COLO668 (cell line): Measurements from ENCODE around the gene DTYMK.

Experiments used
- DNase-seq: peaks from one replicate; lab custom pipeline; 2025; ENCODE audit not compliant: unreplicated experiment; lab: John Stamatoyannopoulos, UW

DTYMK gene

DNA sequence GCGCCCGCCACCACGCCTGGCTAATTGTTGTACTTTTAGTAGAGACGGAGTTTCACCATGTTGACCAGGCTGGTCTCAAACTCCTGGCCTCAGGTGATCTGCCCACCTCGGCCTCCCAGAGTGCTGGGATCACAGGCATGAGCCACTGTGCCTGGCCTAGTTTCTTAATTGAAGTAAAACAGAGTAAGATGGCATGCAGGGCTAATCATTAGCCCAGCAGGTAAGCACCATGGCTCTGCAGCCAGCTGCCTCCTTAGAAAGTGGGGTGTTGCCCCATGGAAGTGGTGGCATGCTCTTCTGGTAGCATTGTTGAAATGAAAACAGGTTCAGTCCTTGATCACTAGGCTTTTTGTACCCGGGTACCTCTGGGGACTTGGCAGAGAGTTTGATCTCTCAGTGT, 36.7 kb downstream of the DTYMK start:
- DNase-seq, result no peak

DNA sequence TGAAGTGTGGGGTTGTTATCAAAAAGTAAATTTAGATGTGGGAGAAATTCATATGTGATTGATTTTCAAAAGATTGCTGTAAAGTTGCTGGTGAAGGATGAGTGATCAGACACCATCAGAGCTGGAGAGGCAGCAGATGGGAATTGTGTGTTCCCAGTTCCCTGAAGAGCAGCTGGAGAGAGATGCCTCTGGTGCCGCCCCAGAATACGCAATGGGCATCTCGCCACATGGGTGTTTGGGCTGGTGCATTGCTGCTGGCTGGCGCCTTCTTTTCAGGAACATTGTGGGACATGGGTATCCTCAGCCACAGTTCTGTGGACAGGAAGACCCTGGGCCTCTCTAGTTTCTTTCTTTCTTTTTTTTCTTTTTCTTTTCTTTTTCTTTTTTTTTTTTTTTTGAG, 37.2 kb downstream of the DTYMK start:
- no peak for DNase-seq

DNA sequence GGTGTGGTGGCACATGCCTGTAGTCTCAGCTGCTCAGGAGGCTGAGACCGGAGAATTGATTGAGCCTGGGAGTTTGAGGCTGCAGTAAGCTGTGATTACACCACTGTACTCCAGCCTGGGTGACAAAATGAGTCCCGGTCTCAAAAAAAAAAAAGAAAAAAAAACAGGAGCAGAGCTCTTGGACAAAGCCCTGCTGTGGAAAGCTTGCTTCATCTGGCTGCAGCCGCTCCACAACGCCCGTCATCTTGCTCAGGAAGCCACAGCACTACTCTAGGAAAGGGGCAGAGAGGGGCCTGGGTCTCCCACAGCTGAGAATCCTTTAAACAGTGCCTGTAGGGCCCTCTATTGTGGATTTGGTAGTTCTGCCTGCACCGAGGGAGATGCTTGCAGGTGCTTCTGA, 38.2 kb downstream of the DTYMK start:
- no peak for DNase-seq

DNA sequence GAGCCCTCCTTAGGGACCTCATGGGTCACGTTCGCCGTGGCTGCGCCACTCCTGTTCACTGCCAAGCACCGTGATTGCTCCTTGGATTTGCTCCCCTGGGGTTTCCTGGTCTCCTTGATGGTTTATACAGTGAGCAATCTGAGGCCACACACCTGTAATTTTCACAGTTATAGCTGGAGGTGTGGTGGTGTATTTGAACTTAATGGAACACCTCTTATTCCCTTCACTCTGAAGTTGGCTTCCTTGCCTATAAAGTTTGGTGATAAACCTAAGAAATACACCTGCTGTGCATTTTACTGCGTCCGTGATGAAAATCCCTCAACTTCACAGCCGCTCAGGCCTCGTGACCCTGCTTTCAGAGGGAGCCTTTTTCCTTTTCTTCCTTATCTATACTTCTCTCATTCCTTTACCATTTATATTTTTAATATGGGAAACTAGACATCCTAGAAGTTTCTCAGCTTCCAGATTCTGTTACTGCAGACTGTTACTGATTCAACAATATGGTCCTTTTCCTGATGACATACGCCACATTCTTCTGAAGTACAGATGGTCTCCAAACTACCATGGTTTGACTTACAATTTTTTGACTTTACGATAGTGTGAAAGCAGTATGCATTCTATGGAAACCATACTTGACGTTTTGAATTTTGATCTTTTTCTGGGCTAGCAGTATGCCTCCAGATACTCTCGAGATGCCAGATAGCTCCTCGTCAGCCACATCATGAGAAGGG, 40.5 kb downstream of the DTYMK start:
- no peak for DNase-seq

DNA sequence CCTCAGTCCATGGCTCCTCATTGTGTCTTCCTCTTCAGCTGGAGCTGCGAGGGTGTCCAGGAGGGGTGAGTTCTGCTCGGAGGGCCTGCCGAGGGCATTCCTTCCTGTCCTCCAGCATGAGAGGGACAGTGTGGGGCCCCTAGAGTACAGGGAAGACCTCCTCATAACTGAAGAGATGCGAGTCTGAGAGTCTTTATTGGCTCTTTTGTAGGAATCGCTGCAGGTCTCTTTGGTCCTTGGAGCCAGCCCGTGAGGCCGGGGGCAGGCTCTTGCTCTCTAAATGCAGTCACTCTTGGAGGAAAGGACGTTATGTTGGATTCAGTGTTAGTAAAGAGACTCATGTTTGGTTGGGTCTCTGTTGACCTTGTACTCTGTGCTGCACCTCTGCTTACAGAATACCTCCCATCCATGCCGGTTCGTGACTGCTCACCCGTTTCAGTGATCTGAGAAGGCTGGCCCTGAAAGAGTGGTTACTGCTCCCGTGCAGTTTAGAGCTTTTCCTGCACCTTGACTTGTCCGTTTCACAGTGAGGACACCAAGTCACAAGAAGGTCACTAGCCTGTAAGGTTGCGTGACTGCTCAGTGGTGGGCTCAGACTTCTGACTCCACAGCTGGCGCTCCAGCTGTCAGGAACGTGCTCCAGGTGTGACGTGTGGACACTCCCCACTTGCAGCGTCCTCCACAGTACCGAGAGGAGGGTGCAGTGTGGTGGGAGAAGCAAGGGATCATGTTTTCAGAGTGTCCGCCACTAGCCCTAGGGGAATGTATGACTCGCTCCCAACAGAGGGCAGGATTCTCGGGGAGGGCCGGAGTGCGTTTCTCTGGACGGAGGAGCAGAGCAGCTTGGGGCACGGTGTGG, 41.3 kb downstream of the DTYMK start:
- no peak for DNase-seq

DNA sequence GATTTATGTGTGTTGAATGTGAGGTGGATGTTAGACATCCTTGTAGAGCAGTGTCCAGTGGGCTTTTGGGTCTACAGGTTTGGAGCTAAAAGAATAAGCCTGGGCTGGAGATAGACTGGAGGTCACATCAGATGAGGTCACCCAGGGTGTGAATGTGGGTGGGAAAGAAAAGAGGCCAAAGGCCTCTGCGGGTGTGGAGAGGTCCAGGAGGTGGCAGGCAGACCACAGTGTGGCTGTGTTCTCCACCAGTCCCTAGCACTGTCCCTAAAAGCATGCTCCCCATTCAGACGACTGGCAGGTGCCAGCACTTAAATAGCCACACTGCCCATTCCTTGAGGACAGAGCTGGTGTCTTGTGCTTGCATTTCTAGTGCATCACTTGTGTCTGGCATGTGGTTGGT, 45.0 kb downstream of the DTYMK start:
- DNase-seq, result no peak

DNA sequence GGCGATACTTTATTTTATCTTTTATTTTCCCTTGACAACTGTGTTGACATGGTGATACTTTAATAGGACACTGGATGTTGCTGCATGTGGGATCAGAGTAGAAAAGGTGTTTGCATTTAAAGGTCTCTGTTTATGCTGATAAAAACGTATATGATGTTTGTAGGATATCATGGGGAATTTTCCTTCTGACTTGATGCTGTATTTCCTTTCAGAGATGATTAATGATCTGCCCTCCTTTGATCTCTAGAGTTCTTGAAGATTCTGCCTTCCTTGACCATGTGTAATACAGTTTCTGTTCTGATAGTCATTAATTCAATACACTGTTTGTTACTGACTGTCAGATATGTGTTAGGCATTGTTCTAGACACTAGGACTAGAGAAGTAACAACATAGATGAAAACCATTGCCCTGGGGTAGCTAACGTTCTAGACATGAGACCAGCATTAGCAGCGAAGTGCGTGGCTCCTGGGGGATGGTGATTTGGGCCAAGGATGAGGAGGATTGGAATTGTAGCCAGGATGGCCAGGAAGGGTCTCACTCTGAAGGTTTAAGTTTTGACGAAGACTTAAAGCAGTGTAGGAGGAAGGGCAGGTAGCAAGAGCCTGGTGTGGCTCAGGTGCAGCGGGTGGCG, 46.3 kb downstream of the DTYMK start:
- DNase-seq, result no peak

DNA sequence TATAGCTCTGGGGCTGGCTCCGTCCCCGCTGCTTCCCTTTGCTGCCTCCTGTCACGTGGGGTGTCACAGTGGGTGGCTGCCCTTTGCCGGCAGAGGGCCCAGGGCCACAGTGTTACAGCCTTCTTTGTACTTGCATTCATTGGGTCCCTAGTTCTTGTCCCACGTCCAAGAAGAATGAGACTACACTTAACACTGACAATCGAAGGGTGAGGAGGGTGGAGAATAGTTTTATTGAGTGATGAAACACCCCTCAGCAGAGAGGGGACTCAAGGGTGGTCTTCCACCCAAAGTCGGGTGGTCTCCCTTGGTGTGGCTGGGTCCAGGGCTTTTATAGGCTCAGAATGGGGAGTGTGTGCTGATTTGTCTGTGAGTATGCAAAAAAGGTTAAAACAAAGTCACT, 47.2 kb downstream of the DTYMK start:
- DNase-seq, result no peak

DNA sequence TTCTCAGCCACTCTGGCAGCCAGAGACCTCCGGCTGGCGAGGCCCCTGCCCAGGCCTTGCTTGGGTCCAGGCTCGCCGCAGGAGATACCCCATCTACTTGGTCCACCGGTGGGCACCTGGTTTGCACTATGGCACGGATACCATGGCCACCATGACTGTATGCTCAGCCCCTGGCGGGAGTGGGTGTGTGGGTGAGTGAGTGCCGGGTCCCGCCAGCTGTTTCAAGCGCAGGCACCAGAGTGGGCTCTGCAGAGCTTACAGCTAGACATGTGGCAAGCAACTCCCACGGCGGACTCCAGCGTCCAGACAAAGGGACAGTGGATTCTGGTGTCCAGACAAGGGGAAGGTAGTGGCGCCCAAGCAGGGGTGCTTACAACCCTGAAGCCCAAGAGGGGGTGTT, 47.7 kb downstream of the DTYMK start:
- no peak for DNase-seq

DNA sequence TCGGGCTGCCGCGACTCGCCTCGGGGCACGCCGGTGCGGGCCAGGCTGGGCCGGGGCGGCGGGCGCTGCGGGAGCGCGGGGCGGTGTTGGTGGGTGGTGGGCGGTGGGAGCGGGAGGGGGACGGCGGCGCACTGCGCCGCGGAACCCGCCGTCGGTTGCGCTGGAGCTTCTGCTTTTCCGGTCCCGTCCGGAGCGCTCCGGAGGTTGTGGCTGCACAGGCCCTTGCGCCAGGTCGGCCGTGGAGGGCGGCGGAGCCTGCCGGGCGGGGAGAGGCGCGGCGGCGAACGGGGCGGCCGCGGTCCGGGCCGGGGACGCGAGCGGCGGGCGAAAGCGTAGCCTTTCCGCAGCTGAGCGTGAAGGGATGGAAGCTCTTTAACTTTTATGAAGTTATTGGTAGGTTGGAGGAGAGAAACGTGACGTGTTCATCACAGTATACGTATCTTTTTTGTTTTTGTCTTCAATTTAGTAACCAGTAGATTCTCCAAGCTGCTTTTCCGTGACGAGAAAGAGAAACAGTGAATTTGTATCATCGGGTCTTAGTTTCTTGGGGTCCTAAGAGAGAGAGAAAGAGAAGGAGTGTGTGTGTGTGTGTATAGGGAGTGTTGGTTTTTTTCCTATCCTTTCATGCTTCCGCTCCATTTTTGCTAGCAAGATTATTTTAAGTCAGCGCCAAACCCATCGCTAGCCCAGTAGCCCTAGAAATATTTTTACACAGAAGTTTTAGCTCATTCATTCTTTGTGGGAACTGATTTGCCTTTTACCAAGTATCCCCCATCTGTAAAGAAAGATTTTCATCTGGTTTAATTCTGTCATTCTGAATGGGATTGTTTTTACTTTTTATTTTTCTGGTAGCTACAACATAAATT, 48.6 kb downstream of the DTYMK start:
- DNase-seq, result peak; percentile 47

DNA sequence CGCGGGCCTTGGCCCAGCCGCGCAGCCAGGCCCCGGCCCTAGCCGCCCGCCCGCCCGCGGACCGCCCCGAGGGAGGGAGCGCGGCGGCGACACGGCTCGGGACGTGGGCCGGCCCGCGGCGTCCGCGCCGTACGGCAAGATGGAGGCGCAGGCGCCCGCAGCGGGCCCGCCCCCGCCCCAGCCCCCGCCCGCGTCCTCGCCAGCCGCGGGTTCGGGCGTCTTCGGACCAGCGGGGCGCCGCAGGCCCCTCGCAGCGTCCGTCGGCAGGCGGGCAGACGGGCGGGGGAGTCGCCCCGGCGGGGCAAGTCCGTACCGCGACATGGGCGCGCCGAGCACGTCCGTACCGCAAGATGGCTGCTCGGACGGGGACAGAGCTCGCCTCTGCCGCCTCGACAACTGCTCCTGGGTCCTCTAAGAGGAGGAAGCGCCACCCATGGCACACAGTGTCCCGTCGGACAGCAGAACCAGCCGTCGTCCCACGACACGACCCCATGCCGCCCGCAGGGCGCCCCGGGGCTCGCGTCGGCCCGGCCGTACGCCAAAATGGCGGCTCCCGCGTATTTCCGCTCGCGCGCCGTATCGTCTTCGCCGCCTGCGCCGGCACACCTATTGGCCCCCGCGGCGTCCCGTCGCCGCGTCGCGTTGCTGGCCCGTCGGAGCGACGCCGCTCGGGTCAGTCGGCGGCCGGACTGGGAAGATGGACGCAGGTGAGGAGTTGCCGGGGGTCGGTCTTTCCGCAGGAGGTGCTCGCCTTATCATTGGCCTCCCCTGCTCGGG, 49.4 kb downstream of the DTYMK start, which contains the start of the genes ATG4B and THAP4:
Gene ATG4B (plus strand): TSS at position 676 of the 777 bp plus-strand sequence. CDS start 22 bp downstream, at position 698.
Gene THAP4 (minus strand): TSS at position 141 of the 777 bp plus-strand sequence. CDS start 141 bp downstream, outside the sequence.
- DNase-seq, result peak; percentile 93

DNA sequence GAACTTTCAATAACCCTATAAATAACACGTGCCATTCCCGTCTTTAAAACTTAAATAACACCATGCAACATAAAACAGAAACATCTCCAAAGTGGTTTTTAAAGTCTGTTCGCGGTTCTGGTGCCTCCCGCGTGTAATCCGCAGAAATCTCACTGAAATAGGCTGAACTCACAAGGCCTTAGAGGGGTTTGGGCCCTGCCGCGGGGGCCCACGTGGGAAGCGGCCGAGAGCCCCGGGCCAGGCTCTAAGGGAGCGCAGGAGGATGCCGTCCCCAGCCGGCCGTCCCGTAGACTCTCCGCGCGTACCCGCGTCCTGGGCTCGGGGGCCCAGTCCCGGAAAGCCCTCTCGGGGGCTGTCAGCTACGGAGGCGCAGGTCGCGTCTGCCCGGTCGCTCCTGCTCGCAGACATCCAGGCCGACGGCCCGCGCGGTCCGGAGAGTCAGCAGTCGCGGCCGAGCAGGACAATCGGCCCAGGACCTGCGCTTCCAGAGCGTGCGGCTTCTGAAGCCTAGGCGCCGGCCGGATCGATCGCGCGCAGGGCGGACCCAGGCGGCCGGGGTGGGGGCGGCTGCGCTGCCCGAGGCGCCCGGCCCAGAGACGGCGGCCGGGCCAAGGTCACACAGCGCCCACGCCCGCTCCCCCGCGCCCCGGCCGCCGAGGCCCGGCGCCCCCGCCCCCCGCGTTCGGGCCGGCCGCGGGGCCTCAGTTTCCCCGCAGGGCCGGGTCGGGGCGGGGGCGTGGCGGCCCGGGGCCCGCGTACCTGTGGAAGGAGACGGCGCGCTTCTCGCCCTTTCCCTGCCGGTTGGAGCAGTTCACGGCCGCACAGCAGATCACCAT, 50.2 kb downstream of the DTYMK start:
- DNase-seq, result peak; percentile 61

DNA sequence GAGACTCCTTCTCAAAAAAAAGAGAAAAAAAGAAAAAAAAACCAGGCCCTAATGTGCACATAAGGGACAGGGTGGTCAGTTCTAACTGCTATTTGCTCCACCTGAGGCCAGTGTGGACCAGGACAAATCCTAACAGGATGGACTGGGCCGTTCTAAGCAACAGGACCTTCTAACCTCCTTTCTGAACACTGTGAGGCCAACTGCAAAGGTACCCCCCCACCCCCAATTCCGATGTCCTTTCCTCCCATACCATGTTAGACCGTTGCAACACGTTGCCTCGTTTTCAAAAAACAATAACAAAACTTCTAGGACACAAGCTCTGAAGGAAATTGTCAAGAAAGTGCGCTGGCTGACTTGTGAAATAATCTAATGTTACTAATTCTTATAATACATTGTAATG, 50.9 kb downstream of the DTYMK start:
- DNase-seq, result no peak

DNA sequence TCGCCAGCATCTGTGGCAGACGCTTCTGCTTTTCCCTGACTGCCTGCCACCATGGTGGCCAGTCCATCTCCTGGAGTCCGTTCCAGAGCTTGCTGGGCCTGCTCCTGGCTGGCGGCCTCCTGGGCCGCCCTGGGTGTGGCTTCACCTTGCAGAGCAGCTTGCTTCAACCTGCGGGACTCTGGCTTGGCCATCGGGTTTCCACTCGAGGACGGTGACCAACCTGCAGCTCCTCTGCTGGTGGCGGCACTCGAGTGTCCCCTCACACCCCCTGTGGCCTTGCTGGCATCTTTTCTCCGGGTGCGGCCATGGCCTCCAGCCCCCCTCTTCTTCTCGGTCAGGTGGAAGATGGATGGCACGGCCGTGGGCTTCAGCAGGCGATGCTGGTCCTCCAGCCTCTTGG, 53.1 kb downstream of the DTYMK start:
- DNase-seq, result no peak

DNA sequence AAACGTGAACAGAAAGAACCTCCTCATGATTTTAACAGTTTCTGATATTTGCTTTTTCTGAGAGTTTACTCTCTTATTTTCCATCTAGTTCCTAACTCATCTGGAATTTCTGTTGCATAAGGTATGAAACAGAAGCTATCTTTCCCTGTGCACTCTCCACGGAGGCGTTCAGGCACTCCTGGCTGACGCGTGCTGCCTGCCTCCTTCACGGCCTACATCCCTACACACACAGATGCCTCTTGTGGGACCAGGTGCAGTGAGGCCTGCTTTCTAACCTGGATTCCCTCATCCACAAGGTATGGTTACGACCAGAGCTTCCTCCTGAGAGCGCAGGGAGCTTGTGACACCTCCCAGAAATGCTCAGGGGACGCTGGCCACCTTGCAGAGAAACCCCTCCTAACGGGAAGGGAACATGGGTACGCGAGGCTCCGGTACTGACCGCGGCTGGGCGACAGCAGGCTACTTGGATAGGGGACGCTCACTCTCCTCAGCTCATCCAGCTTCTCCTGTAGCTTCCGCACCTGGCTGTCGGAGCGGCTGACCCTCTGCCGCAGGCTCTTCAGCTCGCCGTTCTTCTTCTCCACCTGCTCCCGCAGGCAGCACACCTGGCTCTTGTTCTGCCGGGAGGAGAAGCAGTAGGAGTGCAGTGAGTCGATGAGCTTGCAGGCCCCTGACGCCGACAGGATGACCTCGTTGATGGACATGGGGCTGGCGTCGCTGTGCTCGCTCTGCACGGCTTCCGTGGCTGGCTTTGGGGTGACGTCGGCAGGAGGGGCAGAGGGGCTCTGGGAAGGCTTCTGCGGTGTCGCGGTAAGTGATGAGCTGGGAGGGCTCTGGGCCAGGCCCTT, 53.9 kb downstream of the DTYMK start:
- DNase-seq, result peak; percentile 64

DNA sequence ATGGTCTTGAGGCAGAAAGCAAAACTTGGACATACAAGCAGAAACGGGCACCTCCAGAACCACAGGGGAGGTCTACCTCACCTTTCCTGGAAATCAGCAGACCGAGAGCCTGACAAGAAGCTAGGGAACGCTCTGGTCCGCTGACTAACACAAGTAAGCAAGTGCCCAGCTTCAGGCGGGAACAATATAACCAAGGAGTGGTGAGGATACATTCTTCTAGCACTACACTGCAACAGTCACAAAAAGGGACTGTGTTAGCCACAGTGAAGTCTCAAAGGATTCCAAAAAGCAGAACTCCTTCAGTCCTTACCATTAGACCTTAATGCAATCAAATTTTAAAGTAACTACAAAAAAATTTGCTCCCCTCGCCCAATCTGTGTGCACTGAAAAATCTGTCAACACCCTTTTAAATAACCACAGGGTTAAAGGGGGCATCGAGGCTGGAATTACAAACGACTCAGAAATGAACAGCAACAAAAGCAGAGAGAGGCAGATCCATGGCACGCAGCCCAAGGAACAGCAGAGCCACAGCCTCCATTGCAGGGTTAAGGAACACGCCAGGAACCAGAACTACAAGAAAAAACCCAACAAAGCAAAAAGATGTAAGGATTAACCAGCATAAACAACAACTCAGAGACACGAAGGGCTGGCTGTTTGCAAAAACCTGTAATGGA, 56.7 kb downstream of the DTYMK start:
- no peak for DNase-seq

DNA sequence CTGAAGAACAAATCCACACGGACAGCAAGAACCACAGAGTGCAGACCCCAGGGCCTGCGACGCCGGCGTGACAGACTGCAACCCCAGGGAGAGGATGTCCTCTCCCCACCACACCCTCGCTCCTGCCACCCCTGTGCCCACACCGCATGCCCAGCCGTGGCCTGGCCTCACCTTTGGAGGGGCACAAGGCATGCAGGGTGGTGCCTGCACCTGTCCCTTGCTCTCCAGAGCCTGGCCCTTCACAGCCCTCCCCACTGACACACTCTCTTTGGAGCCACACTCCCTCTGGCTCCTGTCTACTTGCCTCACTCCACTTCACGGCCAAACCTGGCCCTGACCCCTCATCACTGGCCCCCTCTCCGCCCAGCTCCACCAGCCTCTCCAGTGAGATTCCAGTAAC, 58.9 kb downstream of the DTYMK start:
- no peak for DNase-seq
